ENCODE results near the gene MED9. TPM values are rescaled to one million over a fixed set of nuclear protein-coding genes. Genes with fewer than 3 reads are reported as not detected.

MED9 gene
- total and polyA plus RNA-seq, 2 of the 8 experiments (the other 6 are each of a cell fraction or from before 2014, with no cell fraction given): 15.8 to 19.7 TPM

GRCh38 chr17:17525956-17526355 is 49.2 kb downstream of the MED9 start:
- 89% methylated on average over 3 of the region's 6 CpGs; no CpG with 5 or more reads in 1 of the 2 experiments for WGBS, 2 experiments (ENCODE audit: extremely low coverage in 1 of 2, insufficient coverage in 1 of 2, insufficient read length in 1 of 2, insufficient replicate concordance in 2 of 2, low coverage in 1 of 2, low lambda C conversion rate in 2 of 2, missing lambda C conversion rate in 1 of 2)
- Histone ChIP-seq H3K36me3 (ENCODE audit: control insufficient read depth in 2 of 4, insufficient read depth in 4 of 4, low read length in 3 of 4) (no peaks in the 10 kb centered on the region), H3K4me3 (ENCODE audit: extremely low read depth in 1 of 4, insufficient read depth in 2 of 4, low read depth in 3 of 4, low read length in 4 of 4) (no peak overlapping the region), H2AFZ (ENCODE audit: low read length) (no peak overlapping the region), H3K79me2 (ENCODE audit: control insufficient read depth in 1 of 2, insufficient read depth in 2 of 2, low read length in 2 of 2) (no peaks in the 10 kb centered on the region), H3K4me2 (ENCODE audit: insufficient read depth in 1 of 2, low read depth in 2 of 2, low read length in 2 of 2) (no peak overlapping the region), H2BK12ac (ENCODE audit: low read depth, low read length) (no peak overlapping the region), H3K9ac (replicated peaks in 1 of 4; ENCODE audit: extremely low read depth in 1 of 4, low read depth in 3 of 4, low read length in 3 of 4) (no peak overlapping the region), H2BK5ac (ENCODE audit: low read depth, low read length) (no peak overlapping the region; the same call in 1 of the 2 replicates), H2BK20ac (ENCODE audit: low read length) (no peak overlapping the region), H4K8ac (ENCODE audit: extremely low read depth, insufficient read depth, low read length) (no peak overlapping the region), H3K56ac (replicated peaks; ENCODE audit: insufficient read length, low read depth, low read length) (no peak overlapping the region), H3K14ac (ENCODE audit: insufficient read length) (no peak overlapping the region), H2BK15ac (ENCODE audit: low read length) (no peak overlapping the region), H3K23me2 (ENCODE audit: low read depth, low read length) (no peaks in the 10 kb centered on the region), H3K27ac (ENCODE audit: low read depth, low read length) (no peak overlapping the region), H4K20me1 (replicated peaks in 1 of 2; ENCODE audit: control insufficient read depth in 1 of 2, insufficient read depth in 2 of 2, low read length in 2 of 2) (no peaks in the 10 kb centered on the region), H4K5ac (ENCODE audit: insufficient read length, low read depth, low read length) (no peak overlapping the region), H3K23ac (ENCODE audit: insufficient read length) (no peak overlapping the region), H3K27me3 (replicated peaks in 1 of 4; ENCODE audit: control insufficient read depth in 3 of 4, extremely low read depth in 1 of 4, insufficient read depth in 3 of 4, low read length in 3 of 4) (no peaks in the 10 kb centered on the region), H3K4me1 (replicated peaks in 1 of 4; ENCODE audit: control insufficient read depth in 3 of 4, insufficient read depth in 4 of 4, low read length in 3 of 4) (peaks cover 0 to 17% (median 10%) of the 10 kb centered on the region in 4 experiments; a peak in 6 of 7 replicates), H3K9me3 (ENCODE audit: insufficient read depth in 2 of 2, low read depth in 1 of 2, low read length in 1 of 2) (0 out of 4 replicates have a peak, but pooled peaks cover 0 to 2% of the 10 kb centered on the region in 2 experiments), H3K18ac (ENCODE audit: extremely low read depth, low read length) (no peak overlapping the region), H2BK120ac (replicated peaks; ENCODE audit: low read depth, low read length) (no peak overlapping the region), H3K79me1 (ENCODE audit: low read depth, low read length) (no peaks in the 10 kb centered on the region; the same call in 1 of the 2 replicates), H4K91ac (replicated peaks; ENCODE audit: insufficient read length, low read length) (no peak overlapping the region), H3K4ac (replicated peaks; ENCODE audit: insufficient read length, low read depth, low read length) (no peak overlapping the region), H2AK5ac (ENCODE audit: low read depth, low read length) (no peak overlapping the region)
- DNase-seq (ENCODE audit: low read depth in 1 of 2, low spot score in 2 of 2) (no peak), FAIRE-seq (no peak)
- ChIA-PET CTCF (ENCODE audit: partially characterized antibody) (interaction anchor here (1.9 to 6.9 kb wide), 3 partner anchors 15 to 43 kb away, joined by 9 to 35 read pairs (median 10); no protein-coding TSS in a partner anchor), POLR2A (ENCODE audit: partially characterized antibody) (no interaction called here)
- TF ChIP-seq NRF1 (IDR thresholded peaks at IDR 0.05; ENCODE audit: low read depth, low read length) (no peak), SUZ12 (IDR thresholded peaks at IDR 0.05; ENCODE audit: low read length) (no peak), ZNF274 (IDR thresholded peaks at IDR 0.05; ENCODE audit: borderline replicate concordance, extremely low read depth, low read length) (no peak), EP300 (IDR thresholded peaks at IDR 0.05; ENCODE audit: borderline replicate concordance in 1 of 2, low read depth in 2 of 2, low read length in 2 of 2) (no peak), SAP30 (IDR thresholded peaks at IDR 0.05; ENCODE audit: insufficient read depth, insufficient replicate concordance, low read length) (no peak), TBP (IDR thresholded peaks at IDR 0.05; ENCODE audit: low read depth, low read length) (no peak), RNF2 (IDR thresholded peaks at IDR 0.05; ENCODE audit: borderline replicate concordance, low read depth, low read length, missing control alignments, poor library complexity, severe bottlenecking) (no peak), PHF8 (conservative IDR thresholded peaks at IDR 0.05; ENCODE audit: low read depth, low read length) (no peak), BACH1 (IDR thresholded peaks at IDR 0.05; ENCODE audit: low read length) (no peak), SIRT6 (IDR thresholded peaks at IDR 0.05; ENCODE audit: low read length) (no peak), CTBP2 (IDR thresholded peaks at IDR 0.05; ENCODE audit: borderline replicate concordance, insufficient read depth, insufficient read length, low read length) (no peak)
